ENCODE data around the gene NRXN2.

The NRXN2 gene

GRCh38 chr11:64742889-64743590 lies 20.0 kb upstream of the NRXN2 start:
- DNase-seq: no peak

- DNase-seq: peak; percentile 24 to 38
Measured at GRCh38 chr11:64742087-64742888, 19.3 kb upstream of the NRXN2 start.

GRCh38 chr11:64741375-64742086 lies 18.5 kb upstream of the NRXN2 start:
- no peak for DNase-seq

- DNase-seq: no peak
Measured at GRCh38 chr11:64739871-64740270, 16.9 kb upstream of the NRXN2 start.

- DNase-seq: no peak
Measured at GRCh38 chr11:64736654-64737053, 13.7 kb upstream of the NRXN2 start.

- DNase-seq: no peak
Measured at GRCh38 chr11:64735725-64736259, 12.8 kb upstream of the NRXN2 start.

- DNase-seq: no peak
Measured at GRCh38 chr11:64734811-64735724, 12.1 kb upstream of the NRXN2 start.

GRCh38 chr11:64731601-64732000 lies 8.6 kb upstream of the NRXN2 start:
- DNase-seq: no peak

- no peak for DNase-seq
Measured at GRCh38 chr11:64729851-64730382, 6.9 kb upstream of the NRXN2 start.

GRCh38 chr11:64728757-64729365 lies 5.9 kb upstream of the NRXN2 start:
- no peak for DNase-seq

GRCh38 chr11:64726867-64727530 lies 4.0 kb upstream of the NRXN2 start:
- no peak for DNase-seq

GRCh38 chr11:64726211-64726641 lies 3.2 kb upstream of the NRXN2 start:
- no peak for DNase-seq

- DNase-seq: no peak
Measured at GRCh38 chr11:64724863-64725532, 2.0 kb upstream of the NRXN2 start.

- DNase-seq: no peak
Measured at GRCh38 chr11:64723907-64724862, 1.2 kb upstream of the NRXN2 start.

- DNase-seq: no peak
Measured at GRCh38 chr11:64722141-64723065, 594 bp downstream of the NRXN2 start.

GRCh38 chr11:64721359-64721699 lies 1.7 kb downstream of the NRXN2 start:
- no peak for DNase-seq

- DNase-seq: no peak
Measured at GRCh38 chr11:64720640-64721358, 2.2 kb downstream of the NRXN2 start.

Data from NCI-H524 (cell line).